Activated CD4-positive, CD25-positive, alpha-beta regulatory T cell treated with anti-CD3 and anti-CD28 coated beads, Interleukin-2, amount 50 U/mL, for 16 hours (primary cell): ENCODE data around the gene NABP1.
A peak's percentile ranks its signal among the peaks of the same experiment; 100 is the strongest.
"Not testable (repeated sequence)": the region's sequence is repeated elsewhere in the genome, so short reads cannot be mapped to it uniquely, and the experiment has no call there.

ENCODE experiments used
- DNase-seq: peaks from one replicate; pipeline ENCODE4 v3.0.0-alpha.2; 2020; ENCODE audit warnings: low read depth, low spot score

Gene NABP1, protein sequence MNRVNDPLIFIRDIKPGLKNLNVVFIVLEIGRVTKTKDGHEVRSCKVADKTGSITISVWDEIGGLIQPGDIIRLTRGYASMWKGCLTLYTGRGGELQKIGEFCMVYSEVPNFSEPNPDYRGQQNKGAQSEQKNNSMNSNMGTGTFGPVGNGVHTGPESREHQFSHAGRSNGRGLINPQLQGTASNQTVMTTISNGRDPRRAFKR

DNA sequence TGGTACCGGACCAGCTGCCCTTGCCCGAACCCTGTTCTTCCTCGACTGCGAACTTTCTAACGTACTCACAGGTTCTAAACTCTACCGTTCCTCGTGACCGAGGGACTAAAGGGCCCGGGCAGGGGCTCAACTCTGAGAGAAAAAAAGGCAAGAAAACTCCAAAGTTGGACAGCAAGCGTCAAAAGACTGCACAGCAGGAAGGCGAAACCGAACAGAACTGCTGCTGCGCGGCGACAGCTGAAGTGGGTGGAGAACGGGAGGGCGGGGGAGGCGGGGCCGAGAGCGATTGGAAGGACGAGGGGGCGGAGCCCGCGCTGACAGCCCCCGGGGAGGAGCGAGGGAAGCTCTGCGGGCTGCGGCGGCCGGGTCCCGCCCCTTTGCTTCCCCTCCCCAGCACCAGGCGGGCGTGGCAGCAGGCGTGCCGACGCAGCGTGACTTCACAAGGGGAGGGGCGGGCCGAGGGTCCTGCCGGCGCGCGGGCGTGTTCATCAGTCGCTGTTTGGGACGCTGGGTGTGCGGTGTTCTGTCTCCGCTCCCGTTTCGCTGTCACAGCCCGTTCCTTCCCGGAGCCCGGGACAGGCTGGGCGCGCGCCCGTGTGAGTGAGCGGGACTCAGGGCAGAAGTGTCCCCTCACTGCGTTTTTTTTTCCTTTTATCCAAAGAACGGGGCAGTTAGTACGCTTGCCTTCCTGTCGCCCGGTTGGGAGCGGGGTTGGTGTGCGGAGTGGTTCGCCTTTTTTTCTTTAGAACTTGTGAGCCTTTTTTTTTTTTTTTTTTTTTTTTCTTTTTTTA, at the start of gene NABP1:
NABP1 (plus strand) TSS at position 491 of the 791 bp plus-strand sequence. CDS start 479 bp downstream, outside the sequence.
- peak; percentile 95 for DNase-seq

DNA sequence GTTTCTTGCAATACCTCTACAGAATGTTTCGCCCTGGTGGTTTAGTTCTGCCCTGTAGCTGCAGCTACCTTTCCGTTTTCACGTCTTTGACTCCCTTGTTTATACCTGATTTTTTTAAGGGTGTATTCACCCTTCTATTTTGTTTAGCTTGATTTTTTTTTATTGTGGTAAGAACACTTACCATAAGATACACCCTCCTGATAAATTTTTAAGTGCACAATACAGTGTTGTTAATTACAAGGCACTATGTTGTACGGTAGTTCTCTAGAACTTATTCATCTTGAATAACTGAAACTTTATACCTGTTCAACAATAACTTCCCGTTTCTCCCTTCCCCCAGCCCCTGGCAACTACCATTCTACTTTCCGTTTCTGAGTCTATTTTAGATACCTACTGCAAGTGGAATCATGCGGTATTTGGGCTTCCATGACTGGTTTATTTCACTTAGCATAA, 48.9 kb upstream of the NABP1 start:
- DNase-seq: no peak

DNA sequence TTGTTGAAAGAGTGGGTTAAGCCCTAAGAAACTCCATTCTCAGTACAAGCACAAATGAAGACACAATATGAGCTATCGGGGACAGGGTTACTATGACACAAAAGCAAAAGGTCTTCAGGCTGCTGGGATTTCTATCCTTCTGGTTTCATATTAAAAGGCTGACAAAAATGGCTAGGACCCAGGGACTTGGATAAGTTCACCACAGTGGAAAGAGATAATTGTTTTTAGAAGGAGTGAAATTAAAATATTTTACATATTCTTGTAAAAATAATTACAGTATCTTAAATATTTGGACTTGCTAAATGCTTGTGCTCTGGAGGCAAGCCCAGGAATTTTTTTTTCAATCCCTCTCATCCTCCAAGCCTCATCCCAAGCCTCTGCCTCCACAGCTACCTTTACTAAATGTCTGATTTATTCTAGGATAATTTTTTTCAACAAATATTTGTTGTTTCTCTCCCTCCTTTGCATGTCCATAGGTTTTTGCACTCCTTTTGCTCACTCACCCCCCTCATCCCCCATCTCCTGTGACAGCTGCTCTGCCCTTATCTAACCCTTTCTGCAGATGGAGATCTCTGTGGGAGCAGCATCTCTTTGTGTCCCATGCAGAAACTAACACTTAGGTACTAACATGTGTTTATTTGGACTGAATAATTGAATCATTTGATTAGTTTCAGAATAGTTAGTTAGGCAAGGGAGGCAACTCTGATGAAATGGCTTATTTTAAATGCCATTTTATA, 47.8 kb upstream of the NABP1 start:
- DNase-seq: no peak

DNA sequence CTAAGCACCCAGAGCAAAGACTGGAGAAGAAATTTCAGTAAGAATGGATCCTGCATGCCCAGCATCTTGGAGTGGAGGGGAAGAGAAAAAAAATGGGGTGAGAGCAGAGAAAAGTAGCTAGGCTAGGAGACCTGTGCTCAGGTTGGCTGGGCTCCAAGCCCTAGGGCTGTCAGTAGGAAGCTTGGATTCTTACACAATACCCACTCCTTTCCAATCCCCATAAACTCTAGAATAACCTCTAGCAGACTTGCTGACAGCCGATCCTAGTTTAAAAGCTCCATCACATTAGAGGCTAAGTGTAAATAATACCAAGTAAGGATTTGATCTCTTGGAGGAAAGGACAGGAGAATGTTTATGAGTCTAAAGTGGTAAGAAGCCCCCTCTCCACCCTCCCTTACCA, 46.2 kb upstream of the NABP1 start:
- no peak for DNase-seq

DNA sequence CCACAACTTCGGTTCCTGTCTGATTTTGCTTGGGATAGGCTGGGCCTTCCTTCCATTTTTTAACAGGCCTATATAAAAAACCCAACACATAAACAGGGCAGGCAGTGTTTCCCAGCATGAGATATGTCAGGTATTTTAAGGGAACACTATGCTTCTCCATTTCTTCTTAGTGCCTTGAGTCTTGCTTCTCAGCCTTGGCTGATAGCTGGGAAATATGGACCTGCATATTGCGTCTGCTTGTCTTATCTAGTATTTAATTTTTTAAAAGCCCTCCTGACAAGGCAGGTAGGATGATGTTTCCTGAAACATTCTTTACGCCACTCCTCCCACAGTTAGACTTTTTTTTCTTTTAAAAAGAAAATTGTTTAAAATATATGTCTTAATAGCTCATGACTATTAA, 45.5 kb upstream of the NABP1 start:
- no peak for DNase-seq

DNA sequence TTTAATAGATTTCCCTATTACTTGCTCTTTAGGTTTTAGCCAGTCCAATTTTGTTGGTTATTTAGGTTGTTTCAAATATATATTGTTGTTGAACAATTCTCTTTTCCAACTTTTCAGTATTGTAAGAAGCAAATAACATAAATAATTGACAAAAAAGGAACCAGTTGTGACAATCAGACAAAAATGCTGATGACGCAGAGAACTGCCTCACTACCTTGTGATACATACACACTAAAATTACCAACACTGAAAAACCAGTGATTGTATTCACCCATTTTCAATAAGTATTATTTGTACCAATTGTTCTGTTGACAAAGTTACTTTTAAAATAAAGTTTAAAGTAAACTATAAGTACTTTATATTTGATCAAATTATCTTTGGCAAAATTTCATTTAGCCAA, 43.1 kb upstream of the NABP1 start:
- DNase-seq: no peak

DNA sequence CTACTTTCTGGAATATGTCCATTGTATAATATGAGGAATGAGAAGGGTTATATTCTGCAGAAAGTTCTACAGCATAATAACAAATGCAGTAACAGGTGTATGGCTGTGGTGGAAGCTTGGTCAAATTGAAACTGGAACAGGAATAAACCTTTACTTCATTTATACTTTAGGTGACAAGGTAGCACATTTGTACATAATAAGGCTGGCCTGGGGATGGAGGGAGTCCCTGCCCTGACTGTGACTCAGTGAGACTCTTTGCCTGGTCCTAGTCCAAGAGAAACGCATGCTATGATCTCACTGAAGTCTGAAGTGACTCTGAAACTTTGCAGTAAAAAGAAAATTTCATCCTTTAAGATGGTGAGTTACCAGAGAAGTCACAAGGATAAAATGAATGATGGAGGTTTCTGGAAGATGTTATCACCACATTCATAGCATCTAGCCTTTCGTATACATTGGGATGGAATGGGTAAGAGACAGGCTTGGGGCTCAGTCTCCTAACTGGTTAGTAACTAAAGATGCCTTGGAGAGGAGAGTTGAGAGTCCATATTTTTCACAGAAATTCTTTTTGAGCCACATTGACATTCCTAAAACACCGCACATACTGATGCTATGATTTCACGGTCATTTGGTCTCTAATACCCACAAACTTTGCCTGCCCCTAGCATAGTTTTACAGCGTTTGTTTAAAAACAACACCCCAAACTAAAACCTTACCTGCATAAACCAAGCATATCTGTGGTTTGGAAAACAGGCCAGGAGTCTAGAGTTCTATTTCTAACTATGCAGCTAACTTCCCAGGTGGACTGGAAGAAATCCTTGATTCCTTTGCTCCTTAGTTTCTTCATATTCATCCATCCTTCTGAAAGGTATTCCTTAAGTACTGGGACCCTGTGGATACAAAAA, 42.4 kb upstream of the NABP1 start:
- no peak for DNase-seq

DNA sequence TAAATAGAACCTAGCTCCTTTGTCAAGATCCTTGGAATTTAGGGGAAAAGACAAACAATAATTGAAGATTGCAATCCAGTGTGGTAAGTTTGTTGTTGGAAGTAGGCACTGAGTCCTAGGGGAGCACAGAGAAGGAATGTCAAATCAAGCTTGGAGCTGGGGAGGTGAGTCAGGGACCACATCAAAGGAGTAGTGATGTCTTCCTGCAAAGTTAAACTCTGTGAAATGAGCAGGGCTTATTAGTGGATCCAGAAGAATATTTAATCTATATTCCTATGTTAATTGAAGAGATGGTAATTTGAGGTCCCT, 41.7 kb upstream of the NABP1 start:
- no peak for DNase-seq

DNA sequence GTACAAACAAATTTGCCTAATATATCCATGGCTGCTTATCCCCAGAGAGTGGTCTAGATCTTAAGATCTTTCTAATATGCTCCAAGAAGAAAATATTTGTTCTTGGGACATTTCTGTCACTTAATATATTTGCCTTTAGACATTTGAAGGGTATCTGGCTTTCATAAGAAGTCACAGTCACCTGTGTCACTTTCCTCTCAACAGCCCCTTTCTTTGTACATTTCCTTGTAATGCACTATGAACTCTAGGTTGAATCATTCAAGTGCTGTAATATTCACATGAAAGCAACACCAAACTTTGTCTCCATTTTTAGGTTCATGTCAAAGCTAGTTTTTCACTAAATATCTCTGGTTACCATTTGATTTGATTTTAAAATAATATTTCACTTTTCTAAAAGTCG, 41.4 kb upstream of the NABP1 start:
- no peak for DNase-seq

DNA sequence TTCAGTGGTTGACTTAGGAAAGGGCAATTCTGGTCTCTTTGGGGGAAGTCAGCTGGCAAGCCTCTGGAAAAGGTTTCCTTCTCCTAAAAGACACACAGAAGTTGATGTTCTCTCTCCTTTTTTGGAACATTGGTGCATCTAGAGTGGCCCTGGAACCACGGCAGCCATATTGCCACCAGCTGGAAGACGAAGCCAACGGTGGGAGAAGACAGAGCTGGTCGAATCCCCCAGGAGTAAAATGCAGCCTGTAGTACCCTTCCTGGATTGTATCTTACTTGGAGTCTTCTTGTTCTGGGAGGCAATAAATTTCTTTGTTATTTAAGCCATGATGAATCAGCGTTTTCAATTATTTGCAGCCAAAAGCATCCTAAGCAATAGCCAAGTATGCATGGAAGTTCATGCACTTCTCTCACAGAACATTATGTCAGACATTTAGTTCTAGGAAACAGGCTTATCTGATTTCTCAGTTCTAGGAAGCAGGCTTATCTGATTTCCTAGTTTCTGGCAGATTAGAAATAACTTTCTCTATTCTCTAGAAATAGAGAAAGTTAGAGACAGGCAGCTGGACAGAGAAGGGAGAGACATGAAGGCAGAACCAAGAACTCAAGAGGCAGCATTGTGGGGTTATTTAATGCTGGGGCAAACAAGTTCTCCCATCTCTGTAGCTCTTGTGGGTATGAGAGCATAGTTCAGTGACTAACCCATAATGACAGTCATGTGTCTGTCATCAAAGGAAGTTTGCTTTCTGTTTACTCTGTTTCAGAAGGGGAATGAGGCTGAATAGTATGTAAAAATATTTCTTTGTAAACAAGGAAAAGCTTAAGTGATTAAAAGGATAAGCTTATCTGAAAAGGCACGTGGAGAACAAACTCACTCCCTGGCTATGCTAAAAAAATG, 40.5 kb upstream of the NABP1 start:
- no peak for DNase-seq

DNA sequence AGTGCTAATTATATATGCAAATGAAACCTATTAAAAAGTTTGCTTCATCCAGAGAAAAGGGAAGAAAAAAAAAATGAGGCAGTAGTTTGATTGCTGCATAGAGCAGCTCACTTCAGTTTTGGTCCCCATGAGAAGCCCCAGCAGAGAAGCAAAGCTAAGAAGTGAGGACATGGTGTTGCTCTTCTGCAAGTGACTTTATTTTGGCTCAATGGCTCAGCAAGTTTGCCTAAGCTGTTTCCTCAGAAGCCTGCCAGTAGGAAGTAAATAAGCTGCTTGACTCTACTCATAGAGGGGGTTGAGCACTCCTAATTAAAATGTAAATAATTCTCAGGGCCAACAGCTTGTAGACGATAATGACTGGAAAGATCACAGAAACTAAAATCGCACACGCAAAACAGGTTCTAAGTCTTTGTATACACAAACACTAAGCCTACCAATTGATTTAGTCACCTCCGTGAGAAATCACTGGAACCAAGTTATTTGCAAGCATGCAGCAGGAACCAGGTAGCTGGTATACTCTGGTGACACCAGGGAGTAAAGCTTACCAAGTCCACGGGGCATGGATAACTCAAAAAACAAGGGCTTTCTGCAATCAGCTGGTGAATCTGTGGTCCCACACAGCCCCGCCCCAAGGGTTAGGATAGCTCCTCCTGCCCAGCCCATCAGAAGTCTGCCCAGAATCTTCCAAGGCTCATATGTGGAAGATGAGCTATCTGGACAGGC, 39.7 kb upstream of the NABP1 start:
- no peak for DNase-seq

DNA sequence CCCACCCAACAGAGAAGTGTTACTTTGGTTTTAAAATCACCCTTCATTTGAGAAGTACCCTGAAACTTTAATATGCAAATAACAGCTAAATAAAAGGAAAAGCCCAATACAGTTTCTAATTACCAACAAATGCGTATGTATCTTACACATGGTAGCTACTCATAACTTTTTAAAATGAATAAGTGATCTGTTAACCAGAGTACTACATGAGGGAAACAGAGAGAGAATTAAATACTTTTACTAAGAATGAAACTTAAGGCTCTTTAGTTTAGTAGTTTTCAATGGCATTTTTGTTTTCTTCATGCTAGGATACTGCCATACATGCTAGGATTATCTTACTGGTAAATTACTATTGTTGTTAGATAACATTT, 39.1 kb upstream of the NABP1 start:
- DNase-seq: no peak

DNA sequence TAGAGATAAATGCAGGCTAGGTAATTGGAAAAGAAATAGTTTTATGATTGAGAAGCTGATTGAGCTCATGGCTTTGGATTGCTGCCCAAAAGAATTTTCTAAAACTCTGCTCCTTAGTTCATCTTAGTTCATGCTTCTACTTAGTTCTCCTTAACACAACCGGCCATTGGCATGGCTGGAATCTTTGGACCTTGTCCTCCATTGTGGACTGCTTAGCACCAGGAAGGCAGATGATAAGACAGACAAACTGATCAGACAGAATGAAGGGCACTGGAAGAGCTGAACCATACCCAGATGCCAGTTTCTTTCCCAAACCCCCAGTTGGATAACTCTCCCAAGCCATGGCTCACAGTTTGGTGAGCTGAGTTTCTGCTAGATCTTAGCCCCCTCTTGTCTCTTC, 36.3 kb upstream of the NABP1 start:
- DNase-seq: no peak

DNA sequence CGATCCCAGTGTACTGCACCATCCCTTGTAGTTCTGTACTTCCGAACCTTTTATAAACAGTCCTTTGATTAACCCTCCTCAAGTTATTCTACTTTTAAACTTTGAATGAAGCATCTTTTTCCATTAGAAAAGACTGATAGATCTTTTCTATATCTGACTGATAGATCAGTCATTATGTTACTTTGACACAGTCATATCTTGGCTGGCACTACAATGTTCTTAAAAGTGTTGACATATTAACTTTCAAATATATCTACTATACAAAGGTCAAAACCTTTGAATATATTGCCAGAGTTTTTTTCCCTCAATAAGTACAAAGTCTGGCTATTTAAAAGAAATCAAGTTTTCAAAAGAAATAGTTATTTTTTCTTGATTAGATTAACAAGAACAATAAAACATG, 35.4 kb upstream of the NABP1 start:
- no peak for DNase-seq

DNA sequence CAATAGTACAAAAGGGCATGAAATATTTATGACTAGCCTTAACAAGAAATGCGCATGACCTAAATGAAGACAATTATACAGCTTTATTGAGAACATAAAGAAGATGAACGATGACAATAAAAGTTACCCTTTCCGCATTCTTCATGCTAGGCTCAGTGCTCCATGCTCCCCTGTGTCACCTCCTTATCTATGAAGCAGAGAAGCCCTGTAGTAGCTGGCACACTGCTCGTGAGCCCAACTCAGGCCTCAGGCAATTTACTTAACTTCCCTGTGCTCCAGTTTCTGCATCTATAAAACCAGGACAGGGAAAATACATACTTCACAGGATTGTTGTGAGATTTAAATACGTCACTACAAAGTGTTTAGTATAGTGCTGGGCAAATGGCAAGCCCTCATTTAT, 34.5 kb upstream of the NABP1 start:
- DNase-seq: no peak

DNA sequence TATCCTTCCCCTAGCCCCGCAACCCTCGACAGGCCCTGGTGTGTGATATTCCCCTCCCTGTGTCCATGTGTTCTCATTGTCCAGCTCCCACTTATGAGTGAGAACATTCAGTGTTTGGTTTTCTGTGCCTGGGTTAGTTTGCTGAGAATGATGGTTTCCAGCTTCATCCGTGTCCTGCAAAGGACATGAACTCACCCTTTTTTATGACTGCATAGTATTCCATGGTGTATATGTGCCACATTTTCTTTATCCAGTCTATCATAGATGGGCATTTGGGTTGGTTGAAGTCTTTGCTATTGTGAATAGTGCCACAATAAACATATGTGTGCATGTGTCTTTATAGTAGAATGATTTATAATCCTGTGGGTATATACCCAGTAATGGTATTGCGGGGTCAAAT, 33.3 kb upstream of the NABP1 start:
- DNase-seq: not testable (repeated sequence)

DNA sequence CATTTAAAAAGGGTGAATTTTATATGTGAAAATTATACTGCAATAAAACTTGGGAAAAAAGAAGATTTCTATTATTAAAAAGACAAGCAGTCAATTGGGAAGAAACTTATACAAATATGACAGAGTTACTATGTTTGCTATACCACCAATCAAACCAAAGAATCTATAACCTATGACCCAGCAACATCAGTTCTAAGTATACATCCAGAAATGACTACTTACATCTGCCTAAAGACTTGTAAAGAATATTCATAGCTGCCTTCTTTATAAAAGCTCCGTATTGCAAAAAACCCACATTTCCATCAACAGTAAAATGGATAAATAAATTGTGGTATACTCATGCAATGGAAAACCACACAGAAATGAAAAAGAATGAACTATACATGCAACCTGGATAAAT, 32.9 kb upstream of the NABP1 start:
- no peak for DNase-seq

DNA sequence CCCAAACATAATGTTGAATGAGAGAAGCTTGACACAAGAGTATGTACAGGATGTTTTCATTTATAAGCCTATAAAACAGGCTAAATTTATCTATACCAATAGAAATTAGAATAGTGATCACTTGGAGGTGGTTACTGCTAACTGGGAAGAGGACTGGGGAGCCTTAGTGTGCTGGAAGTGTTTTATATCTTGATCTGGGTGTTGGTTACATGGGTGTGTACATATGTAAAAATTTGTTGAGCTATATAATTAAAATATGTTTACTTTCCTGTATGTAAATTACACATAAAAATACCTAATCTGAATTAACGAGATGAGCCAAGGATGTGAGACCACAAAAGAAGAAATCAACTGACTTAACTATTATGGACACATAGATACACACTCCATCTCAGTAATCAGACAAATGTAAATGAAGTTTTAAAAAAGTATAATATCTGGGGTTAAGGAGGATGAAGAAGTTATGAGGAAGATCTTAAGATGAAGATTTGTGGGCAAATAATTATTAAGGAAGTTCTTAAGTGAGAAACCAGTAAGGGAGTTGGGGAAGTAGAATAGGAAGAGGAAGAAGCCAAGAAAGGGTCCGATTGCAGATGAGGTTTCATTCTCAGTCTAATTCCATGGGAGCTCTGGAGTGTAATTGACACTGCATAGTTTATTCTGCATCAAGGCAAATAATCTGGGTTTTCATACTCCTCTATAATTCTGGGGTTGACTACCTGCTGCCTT, 32.3 kb upstream of the NABP1 start:
- no peak for DNase-seq

DNA sequence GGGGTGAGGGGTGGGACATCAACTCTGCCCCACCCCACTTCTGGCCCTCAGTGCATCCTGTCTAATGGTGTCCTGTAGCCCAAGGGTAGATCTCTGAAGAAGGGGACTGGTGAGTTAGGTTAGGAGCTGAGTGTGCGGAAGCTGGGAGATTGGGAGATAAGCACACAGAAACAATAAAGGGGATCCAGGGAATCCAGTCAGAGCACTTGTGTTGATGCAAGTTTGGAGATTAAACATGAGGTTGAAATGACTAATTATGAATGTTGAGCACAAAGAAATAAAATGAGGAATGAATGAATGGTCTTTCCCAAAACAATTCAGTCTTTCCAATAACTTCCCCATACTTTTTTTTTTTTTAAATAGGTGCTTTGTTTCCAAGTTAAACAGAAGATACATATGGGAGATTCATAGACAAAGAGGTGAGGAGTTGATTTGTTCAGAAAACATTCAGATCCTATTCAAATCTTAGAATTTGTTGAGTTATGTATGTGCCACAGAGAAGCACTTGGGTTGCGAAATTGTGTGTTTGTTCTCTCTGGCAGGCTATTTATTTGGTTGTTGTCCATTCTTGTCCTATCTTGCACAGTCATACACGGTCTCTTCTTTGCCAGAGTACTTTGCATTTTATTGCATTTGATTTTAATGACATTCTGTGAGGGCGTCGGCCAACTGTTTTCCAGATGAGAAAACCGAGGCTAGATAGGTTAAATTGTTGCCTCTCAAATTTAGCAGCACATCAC, 31.6 kb upstream of the NABP1 start:
- DNase-seq: no peak
